Stimulated activated CD4-positive, alpha-beta T cell treated with anti-CD3 and anti-CD28 coated beads, Interleukin-15, amount 100 ng/mL, for 24 hours (primary cell): ENCODE data around the gene ATG14.
"Not testable (repeated sequence)": the region's sequence is repeated elsewhere in the genome, so short reads cannot be mapped to it uniquely, and the experiment has no call there.

ENCODE experiments used
- DNase-seq: peaks from one replicate; pipeline ENCODE4 v3.0.0-alpha.2; 2020

Gene ATG14

DNA sequence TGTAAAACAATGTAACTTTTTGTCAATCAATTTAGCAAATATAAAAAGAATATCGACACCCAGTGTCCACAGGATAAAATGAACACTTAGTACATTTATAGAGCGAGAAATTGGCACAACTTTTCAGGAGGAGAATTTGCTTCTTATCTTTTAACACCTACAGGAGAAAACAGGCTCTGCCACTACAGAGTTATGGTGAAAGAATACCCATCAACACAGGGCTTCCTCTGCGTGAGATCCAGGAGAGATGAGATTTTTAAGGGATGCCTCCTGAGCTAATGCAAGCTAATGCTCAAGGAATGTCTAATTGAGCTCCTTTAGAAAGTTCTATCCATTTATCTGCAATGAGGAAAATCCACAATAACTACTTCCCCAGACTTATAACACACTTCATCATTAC, 21.0 kb upstream of the ATG14 start:
- no peak for DNase-seq

DNA sequence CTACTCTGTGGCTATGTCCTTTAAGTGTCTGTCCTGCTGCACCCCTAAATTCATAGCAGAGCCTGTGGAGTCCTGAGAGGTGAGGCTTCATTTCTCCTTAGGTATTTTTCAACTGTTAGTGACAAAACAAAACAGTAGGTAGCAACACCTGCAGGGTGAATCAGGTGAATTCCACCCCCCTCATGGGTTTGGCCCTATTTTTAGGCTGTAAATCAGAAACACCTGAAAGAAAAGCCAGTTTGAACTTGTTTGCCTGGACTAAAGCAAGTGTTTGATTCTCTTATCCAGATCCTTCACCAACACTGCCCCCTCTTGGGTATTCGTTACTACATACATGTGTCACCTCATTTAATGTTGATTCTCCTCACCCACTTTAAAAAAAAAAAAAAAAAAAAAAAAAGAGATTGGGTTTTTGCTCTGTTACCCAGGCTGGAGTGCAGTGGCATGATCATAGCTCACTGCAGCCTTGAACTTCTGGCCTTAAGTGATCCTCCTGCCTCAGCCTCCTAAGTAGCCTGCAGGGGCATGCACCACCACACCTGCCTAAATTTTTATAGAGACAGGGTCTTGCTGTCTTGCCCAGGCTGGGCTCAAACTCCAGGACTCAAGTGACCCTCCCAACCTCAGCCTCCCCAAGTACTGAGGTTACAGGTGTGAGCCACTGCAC, 18.5 kb upstream of the ATG14 start:
- peak; percentile 46 for DNase-seq

DNA sequence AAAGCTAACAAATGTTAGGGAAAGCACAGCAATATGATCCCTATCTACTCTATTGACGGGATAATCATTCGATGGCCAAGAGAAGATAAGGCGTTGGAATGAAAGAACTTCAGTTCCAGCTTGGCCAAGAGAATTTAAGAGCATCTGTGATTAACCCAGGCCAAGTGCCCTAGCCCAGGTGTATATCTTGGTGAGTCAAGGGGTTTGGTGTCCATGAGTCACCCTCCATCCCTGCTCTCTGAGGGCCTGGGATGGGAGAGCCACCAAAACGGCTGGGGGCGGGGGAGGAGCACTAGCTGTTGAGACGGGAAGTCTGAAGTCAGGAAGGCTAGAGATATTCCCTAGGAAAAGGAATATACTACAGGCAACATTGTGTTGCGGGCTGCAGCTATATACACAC, 15.8 kb upstream of the ATG14 start:
- DNase-seq, result no peak

DNA sequence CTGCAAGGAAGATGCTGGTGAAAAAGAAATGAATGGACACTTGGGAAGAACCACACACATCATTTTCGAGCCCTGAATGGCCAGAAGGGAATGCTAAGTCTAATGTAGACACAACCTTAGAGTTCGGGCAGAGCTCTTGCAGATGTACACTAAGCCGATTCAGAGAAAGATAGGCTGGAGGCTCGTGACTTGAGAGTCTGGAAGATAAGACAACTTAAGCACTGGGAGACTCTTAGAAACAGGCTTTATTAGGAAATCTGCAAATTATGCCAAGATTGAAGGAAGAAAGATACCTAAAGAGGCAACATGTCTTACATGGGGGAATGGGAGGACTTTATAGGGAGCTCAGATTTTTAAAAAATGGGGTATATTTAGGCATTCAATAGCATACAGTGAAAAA, 15.3 kb upstream of the ATG14 start:
- no peak for DNase-seq

DNA sequence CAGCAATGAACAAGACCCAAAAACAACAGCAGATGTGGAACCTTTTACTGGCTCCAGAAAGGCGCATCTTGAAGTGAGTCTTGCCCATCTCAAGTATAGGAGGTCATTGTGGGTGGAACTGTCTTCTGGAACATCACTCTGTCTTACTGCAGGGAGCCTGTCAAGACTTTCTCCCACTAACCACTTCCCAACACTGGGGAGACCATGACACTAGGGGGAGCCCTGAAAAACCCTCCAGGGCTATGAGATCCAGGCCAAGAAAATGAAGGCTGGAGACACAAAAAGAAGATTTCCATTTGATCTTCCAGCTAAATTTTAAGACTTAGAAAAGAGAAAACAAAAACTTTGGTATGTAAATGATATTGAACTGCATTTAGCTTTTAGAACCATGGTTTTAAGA, 13.5 kb upstream of the ATG14 start:
- DNase-seq, result no peak

DNA sequence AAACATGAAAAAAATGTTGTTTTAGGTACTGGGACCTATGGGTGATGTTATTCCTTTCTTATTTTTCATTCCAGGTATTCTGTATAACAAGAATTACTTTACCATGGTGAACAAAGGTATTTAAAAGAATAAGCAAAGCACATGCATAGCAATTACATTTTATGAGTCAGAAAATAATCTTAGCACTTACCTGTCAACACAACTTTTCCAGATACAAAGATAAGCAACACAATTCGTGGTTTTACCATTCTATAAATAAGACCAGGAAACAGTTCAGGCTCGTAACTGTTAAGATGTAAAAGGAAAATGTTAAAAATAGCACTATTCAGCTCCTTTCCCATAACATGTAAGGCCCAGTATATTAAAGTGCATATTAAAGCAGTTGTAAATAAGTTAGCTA, 12.3 kb upstream of the ATG14 start:
- DNase-seq, result no peak

DNA sequence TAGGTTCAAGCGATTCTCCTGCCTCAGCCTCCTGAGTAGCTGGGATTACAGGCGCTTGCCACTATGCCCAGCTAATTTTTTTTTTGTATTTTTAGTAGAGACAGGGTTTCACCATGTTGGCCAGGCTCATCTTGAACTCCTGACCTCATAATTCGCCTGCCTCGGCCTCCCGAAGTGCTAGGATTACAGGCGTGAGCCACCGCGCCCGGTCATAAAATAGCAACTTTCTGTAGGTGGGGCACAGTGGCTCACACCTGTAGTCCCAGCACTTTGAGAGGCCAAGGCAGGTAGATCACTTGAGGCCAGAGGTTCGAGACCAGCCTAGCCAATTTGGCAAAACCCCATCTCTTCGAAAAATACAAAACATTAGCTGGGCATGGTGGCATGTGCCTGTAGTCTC, 10.7 kb upstream of the ATG14 start:
- DNase-seq, result not testable (repeated sequence)

DNA sequence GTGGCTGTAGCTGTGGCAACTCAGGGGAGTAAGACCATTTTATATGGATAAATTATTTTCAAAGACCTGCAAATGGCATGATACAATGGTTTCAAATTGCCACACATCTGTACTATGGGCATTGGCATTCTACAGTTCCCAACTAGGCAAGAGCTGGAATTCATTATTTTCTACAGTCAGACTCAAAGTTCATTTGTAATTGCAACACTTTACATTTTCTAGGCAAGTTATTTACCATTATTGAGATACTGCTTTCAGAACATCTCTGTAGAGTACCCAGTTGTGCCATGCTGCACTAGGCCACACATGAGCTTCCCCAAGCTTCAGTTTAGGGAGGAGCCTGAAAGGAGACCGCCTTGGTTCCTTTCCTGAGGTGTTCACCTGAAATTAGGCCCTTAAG, 8.0 kb upstream of the ATG14 start:
- no peak for DNase-seq

DNA sequence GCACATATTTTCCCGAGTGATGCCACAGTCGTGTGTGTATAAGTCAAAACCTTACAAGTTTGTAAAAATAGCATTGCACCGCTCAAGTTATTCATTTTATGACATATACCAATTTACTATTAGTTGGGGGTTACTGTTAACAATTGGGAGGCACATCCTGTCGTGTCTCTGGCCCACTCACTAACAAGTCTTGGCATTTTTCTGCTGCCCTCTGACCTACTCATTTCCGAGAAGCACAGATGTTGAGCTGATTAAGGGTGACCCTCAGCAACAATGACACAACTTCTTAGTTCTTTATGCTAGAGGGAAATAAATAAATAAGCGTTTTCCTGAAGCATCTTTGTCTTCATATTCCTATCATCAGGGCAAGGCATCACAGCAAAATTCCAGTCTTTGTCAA, 6.8 kb upstream of the ATG14 start:
- no peak for DNase-seq

DNA sequence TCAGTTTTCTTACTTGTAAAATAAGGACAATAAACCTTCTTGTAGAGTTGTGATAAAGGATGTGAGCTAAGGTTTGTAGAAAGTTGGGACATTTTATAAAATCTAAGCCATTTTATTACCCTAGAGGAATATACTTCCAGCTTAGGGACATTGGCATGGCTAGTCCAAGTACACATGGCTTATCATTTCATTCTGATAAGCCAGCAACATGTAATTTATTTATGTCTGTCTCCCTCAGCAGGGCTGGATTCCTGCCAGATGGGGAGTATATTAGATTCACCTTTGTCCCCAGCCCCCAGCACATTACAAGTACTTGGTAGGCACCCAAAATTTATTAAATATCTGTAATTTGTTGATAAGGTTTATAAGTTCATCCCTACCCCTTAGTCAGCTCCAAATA, 6.3 kb upstream of the ATG14 start:
- no peak for DNase-seq

DNA sequence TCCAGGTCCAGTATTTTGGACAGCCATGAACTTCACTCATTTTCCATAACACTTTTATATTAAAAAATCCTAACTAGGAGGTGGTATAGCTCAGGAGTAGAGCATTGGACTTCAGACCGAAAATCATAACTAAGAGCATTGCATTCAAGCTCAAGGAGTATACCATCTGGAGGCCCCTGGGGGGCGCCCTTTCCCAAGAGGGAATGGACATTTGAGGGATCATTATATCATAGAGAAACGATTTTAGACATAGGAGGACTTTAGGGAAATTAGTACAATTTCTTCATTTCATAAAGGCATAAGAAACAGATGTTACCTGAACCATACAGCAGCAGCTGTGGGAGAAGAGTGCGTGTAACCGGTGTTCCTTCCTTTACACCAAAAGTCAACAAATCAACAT, 5.2 kb upstream of the ATG14 start:
- peak; percentile 44 for DNase-seq

DNA sequence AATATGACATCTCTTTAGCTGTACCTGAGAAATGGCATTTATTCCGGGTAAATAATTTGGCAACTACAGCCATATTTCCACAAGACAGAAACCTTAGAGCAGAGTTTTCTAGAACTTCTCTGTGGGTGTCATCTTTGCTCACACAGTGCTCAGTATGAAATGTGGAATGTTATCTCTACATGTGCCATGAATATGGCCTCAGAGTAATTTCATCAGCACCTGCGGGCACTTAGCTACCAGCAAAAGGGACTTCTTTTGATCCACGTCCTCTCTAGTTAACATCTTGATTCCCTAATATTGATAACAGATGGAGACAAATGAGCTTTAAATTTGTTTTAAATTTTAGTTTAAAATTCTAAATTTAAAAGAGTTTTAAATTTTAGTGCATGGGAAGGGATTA, 2.9 kb upstream of the ATG14 start:
- DNase-seq, result no peak

DNA sequence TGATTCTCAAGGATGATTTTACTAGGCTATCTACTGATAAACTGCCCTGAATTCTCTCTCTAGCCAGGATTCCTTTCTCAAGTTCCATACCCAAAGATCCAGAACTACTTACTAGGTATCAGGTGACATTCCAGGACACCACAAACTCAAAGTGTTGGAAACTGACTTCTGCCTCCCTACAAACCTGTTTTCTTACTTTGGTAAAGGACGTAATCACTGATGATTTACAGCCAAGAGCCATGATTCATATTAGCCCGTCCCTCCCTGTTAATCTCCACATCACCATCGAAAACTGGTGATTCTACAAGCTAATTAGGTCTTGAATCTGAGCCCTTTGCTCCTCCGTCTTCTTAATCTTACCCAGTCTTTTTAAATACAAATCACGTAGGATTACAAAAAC, 1.0 kb upstream of the ATG14 start:
- DNase-seq, result no peak

DNA sequence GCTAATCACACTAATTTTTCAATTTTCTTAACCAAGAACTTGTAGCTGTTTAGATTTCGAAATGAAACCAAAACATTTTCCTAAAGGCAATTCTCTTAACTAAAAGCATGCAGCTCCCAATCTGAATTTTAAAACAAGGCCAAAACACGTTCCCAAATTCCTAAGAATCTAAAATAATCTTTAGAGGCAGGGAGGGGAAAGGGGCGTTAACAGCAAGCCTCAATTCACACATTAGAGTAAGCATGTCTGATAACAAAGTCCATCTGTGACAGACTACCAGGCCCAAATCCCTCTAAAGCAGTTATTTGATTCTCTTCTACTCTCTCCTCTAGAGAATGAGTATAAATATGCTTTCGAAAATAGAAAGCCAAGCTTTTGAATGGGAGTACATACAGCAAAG, 754 bp downstream of the ATG14 start:
- no peak for DNase-seq

DNA sequence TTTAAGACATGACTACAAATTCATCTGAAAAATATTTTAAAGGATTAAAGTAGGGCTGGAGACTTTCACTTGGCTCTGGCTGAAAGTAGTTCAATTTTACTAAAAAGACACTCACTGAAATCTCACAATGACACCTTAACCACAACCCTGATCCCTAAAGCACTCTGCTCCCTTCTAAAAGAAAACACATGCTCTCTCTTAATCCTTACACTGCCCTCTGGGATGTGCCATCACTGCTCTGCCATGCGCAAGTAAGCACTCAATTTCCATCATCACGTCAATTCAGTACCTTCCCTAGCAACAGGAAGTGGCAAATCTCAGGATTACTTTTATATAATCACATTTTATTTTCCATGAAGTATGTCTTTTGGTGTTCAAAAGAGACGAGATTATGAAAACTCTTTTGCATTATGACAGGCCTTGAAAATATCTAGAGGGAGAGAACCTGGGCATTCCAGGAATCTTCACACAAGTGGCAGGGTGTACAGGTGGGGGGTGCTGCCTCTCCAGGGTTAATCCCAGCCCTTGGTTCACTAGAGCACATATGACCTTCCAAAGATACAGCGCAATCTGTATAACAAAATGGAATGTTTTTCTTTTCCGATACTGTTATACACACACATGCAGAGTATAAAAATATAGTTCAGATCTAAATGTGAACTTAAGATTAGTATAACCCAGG, 7.3 kb downstream of the ATG14 start:
- DNase-seq, result no peak

DNA sequence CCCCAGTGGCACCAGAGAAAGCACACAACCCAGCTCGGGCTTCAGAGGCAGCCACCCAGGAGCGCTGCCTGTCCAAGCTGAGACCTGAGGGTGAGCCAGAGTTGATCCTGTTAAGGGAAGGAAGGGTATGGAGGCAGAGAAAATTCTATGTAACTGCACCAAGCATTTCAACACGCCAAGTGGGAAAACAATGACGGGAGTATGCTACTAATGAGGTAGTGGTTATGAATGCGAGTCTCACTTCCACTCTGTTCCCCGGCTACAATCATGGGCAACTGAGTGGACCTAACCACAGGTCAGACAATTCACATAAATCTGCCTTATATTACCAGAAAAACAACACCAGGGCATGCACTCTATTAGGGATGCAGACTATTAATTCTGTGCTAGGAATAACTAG, 9.9 kb downstream of the ATG14 start:
- no peak for DNase-seq

DNA sequence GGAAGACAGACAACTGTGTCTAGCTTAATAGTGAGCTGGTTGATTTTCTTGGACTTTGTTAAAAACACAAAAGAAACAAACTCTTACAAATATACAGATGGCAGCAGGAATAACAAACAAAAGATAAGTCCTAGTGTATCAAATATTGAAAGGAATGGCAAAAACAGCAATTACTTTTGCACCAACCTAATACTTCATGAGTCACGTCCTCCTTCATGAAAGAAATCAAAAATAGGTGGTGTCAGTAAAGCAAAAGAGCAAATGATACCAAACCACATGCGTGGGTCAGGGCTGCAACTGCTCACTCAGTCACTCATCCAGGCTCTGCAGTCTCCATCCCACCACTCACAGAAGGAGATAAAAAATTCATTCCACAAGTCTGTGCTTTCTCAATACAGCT, 11.8 kb downstream of the ATG14 start:
- DNase-seq, result no peak

DNA sequence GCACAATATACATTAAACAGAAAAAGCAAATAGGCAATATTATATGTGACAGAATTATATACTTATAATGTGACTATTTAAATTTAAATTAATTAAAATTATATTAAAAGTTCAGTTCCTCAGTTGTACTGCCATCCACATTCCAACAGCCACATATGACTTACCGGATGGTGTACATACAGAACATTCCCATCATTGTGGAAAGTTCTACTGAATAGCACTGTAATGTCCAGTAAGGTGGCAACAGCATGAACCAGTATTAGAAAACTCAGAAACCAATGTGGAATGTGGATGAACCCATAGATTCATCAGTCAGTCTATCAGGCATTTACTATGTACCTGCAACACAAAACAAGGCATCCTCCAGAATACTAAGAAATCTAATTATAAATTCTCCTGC, 12.4 kb downstream of the ATG14 start:
- DNase-seq, result no peak

DNA sequence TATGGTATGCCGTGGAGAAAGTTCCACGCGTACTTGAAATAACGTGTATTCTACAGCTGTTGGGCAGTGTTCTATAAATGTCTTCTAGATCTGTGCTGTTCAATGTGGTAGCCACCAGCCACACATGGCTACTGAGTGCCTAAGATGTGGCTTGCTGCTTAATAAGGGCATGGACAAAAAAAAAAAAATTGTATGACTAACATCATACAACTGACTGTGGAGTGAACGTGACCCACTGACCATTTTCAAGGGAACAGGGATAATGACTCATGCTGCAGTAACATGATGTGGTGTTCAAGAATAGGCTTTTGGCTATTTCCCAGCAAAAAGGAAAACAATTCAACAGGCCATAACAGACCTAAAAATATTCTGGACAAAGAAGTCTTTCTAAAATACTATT, 13.0 kb downstream of the ATG14 start:
- DNase-seq, result no peak

DNA sequence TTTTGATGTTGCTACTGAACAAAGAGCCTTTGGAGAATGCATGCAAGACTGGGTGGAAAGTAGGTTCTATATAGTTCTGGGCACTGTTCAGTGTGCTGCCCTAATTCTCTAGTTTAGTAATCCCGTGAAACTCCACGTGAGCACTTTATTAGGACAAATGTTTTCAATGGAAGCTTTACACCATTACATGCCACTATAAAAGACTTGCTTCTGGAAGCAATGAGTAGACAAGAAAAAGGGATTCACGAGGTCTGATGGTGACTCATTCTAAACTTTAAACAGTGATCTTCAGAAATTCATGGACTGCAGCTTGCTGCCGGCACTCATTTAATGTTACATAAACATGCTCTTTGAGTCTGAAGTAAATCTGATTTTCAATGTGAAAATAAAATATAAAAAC, 22.3 kb downstream of the ATG14 start:
- DNase-seq, result no peak

DNA sequence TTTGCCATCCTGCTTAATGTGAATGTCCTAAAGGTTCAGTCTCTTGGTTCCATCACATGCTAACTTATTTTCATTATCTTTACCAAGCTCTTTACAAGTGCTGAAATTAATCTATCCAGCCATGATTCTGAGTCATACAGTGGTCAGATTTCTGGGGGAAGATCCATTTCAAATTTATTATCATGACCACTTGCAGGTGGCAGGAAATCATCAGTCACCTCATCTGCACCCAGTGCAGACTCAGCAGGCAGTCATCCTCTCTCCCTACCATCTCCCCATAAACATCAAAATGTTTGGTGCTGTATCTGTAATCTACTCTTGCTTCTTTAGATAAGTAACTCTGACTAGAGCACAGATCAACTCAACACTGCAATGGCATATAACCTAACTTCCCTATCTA, 23.5 kb downstream of the ATG14 start:
- no peak for DNase-seq

DNA sequence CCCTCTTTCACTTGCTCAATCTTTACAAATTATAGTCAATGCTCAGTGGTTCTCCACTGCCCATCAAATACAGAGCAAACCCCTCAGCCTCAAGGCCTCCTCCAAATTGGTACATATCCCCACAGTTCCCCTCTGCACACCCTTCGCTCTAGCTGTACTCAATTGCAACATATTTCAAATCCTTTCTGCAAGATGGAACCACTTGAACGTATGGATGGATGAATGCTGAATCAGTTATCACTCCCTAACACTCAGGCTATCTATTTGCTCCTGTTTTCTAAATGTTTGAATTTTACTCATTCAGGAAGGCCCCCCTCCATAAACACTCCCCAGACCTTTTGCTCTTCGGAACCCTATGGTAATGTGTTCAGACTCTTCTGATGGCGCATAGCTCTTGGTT, 24.5 kb downstream of the ATG14 start:
- no peak for DNase-seq

DNA sequence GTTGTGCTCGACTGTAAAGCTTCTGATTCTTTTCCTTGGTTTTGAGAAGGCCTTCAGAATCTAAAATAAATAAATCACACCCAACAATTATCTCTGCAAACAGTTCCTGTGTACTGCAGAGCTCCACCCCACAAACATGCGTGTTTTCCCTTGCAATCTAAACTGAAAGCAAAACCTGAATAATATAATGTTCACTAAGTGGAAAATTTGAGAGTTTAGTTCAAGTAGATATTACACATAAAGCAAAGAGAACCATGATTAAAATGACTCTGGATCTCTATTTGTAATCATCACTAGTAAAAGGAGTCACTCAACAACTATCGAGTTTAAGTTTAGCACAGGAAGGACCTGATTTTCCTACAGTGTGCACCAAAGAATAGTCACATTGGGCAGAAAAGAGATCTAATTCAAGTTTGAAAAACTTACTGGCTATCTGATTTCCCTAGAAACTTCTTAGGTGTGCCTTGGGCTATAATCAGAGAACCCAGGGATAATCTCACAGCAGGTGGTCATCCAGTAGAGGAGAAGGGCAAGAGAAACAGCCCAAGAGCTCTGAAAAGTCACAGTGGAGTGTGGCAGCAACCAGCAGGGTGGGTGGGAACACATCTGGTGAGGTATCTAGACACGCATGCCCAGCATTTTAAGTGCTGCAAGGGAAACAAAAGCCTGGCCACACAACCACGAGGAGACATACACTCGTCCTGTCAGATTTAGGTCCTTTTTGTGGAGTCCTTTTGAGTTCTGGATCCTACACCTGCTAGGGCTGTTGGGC, 25.4 kb downstream of the ATG14 start:
- DNase-seq, result peak; percentile 31

DNA sequence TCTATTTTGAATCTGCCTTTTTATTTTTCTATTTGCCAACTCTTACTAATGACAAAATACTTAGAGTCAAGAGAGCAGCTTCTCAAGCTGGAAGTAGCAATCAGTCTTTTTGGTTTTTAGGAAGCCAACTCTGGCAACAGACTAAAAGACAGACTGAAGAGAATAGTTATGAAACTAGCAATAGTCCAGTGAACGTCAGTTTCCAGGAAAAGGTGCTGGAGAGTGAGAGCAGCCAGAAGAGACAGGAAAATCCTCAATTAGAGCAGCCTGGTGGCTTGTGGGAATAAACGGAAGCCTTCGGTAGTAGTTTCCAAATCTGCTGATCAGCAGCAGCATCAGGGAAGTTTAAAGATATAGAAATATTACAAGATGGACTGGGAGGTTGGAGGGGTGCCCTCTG, 27.1 kb downstream of the ATG14 start:
- no peak for DNase-seq
